Stomach (tissue), 4 donors: Measurements from ENCODE around the gene MFSD6.

Experiments
- CTCF ChIP-seq, 7 experiments: fragments of 450-650 bp in 4 of 7; fragments of 200-600 bp in 3 of 7; sonication (generic) in 3 of 7; IDR thresholded peaks; one replicate each; pipeline ENCODE4 v1.5.1; 2016 to 2019; ENCODE audit warnings: antibody characterized with exemption in 7 of 7, control low read depth in 2 of 7, mild to moderate bottlenecking in 1 of 7
- POLR2A ChIP-seq, 4 donors: fragments of 450-650 bp; IDR thresholded peaks; one replicate each; pipeline ENCODE4 v1.6.1; 2016; ENCODE audit warnings: antibody characterized with exemption in 4 of 4, control low read depth in 2 of 4, mild to moderate bottlenecking in 1 of 4, moderate library complexity in 1 of 4
- POLR2AphosphoS5 ChIP-seq, 3 donors: sonication (generic); formaldehyde crosslinking; IDR thresholded peaks; one replicate each; pipeline ENCODE4 v1.6.1; 2016; ENCODE audit warnings: antibody characterized with exemption in 3 of 3

GRCh38 chr2:190436557-190436956 is 28.4 kb downstream of the MFSD6 start:
- no peak for TF ChIP-seq CTCF (IDR thresholded peaks at IDR 0.05)
- no peak for TF ChIP-seq POLR2A (IDR thresholded peaks at IDR 0.05)
- no peak for TF ChIP-seq POLR2AphosphoS5 (IDR thresholded peaks at IDR 0.05)
